ENCODE data around the gene SNAPC1. TPM values are rescaled to one million over a fixed set of nuclear protein-coding genes. Genes with fewer than 3 reads are reported as not detected.
A peak's percentile ranks its signal among the peaks of the same experiment; 100 is the strongest.

SNAPC1 gene
- total and polyA plus RNA-seq, 2 donors (not counting 1 experiment from before 2014, with no cell fraction given): 23.4 to 29.6 TPM

- H2AFZ ChIP-seq (ENCODE audit: low read length): no peak overlapping the region
- H3K9me3 ChIP-seq (ENCODE audit: control insufficient read depth, insufficient read depth, low read depth, low read length): no peaks in the 10 kb centered on the region
- H3K9ac ChIP-seq (ENCODE audit: insufficient read depth, low read length): no peak overlapping the region
- no peak for DNase-seq (ENCODE audit: low read depth in 2 of 2)
- no peak overlapping the region for H3K27ac ChIP-seq (ENCODE audit: insufficient read depth, low read length)
- no peaks in the 10 kb centered on the region for H3K27me3 ChIP-seq (ENCODE audit: control insufficient read depth, insufficient read depth, low read length)
- H3K4me1 ChIP-seq (ENCODE audit: control insufficient read depth, extremely low read depth, insufficient read depth, low read length): no peaks in the 10 kb centered on the region
- H3K4me2 ChIP-seq (ENCODE audit: extremely low read depth, insufficient read depth, low read length): no peak overlapping the region
- no peak for TF ChIP-seq EZH2 (IDR thresholded peaks at IDR 0.05; ENCODE audit: low read length, missing control alignments)
- no peak overlapping the region for H3K4me3 ChIP-seq (replicated peaks in 1 of 4; ENCODE audit: control extremely low read depth in 1 of 4, insufficient read depth in 1 of 4, low read depth in 3 of 4, low read length in 4 of 4)
- H3K79me2 ChIP-seq (ENCODE audit: control insufficient read depth, insufficient read depth, low read length): peaks cover 88% of the 10 kb centered on the region
- H3K36me3 ChIP-seq (ENCODE audit: control insufficient read depth, insufficient read depth, low read length): peaks cover 15% of the 10 kb centered on the region
- H4K20me1 ChIP-seq (ENCODE audit: control insufficient read depth, extremely low read depth, insufficient read depth, low read length): no peaks in the 10 kb centered on the region
These were observed 35.2 kb upstream of the SNAPC1 start for GRCh38 chr14:61726778-61727658.

GRCh38 chr14:61730756-61731373 is 31.4 kb upstream of the SNAPC1 start:
- Histone ChIP-seq H3K79me2 (ENCODE audit: control insufficient read depth, insufficient read depth, low read length) (peaks cover 80% of the 10 kb centered on the region), H3K27ac (ENCODE audit: insufficient read depth, low read length) (no peak overlapping the region), H3K4me1 (ENCODE audit: control insufficient read depth, extremely low read depth, insufficient read depth, low read length) (no peaks in the 10 kb centered on the region), H3K4me3 (replicated peaks in 1 of 4; ENCODE audit: control extremely low read depth in 1 of 4, insufficient read depth in 1 of 4, low read depth in 3 of 4, low read length in 4 of 4) (no peak overlapping the region), H3K9me3 (ENCODE audit: control insufficient read depth, insufficient read depth, low read depth, low read length) (no peaks in the 10 kb centered on the region), H3K4me2 (ENCODE audit: extremely low read depth, insufficient read depth, low read length) (no peak overlapping the region), H3K36me3 (ENCODE audit: control insufficient read depth, insufficient read depth, low read length) (peaks cover 23% of the 10 kb centered on the region), H3K27me3 (ENCODE audit: control insufficient read depth, insufficient read depth, low read length) (no peaks in the 10 kb centered on the region), H2AFZ (ENCODE audit: low read length) (no peak overlapping the region), H3K9ac (ENCODE audit: insufficient read depth, low read length) (no peak overlapping the region), H4K20me1 (ENCODE audit: control insufficient read depth, extremely low read depth, insufficient read depth, low read length) (no peaks in the 10 kb centered on the region)
- DNase-seq (ENCODE audit: low read depth in 2 of 2): peak in 1 of 2 donors; percentile 55
- TF ChIP-seq CTCF (conservative IDR thresholded peaks at IDR 0.05 in 1 of 2, IDR thresholded peaks at IDR 0.05 in 1 of 2; ENCODE audit: low read depth in 1 of 2, low read length in 2 of 2): peak; percentile 26 to 31
- no peak for TF ChIP-seq EZH2 (IDR thresholded peaks at IDR 0.05; ENCODE audit: low read length, missing control alignments)

GRCh38 chr14:61733972-61734371 is 28.2 kb upstream of the SNAPC1 start:
- no peak for DNase-seq (ENCODE audit: low read depth in 2 of 2)
- H4K20me1 ChIP-seq (ENCODE audit: control insufficient read depth, extremely low read depth, insufficient read depth, low read length): no peaks in the 10 kb centered on the region
- H3K9ac ChIP-seq (ENCODE audit: insufficient read depth, low read length): no peak overlapping the region
- no peak overlapping the region for H3K27ac ChIP-seq (ENCODE audit: insufficient read depth, low read length)
- H3K79me2 ChIP-seq (ENCODE audit: control insufficient read depth, insufficient read depth, low read length): peaks cover 73% of the 10 kb centered on the region
- H3K27me3 ChIP-seq (ENCODE audit: control insufficient read depth, insufficient read depth, low read length): no peaks in the 10 kb centered on the region
- H2AFZ ChIP-seq (ENCODE audit: low read length): no peak overlapping the region
- H3K4me2 ChIP-seq (ENCODE audit: extremely low read depth, insufficient read depth, low read length): no peak overlapping the region
- H3K36me3 ChIP-seq (ENCODE audit: control insufficient read depth, insufficient read depth, low read length): peaks cover 20% of the 10 kb centered on the region
- TF ChIP-seq CTCF (conservative IDR thresholded peaks at IDR 0.05 in 1 of 2, IDR thresholded peaks at IDR 0.05 in 1 of 2; ENCODE audit: low read depth in 1 of 2, low read length in 2 of 2) (no peak), EZH2 (IDR thresholded peaks at IDR 0.05; ENCODE audit: low read length, missing control alignments) (no peak)
- H3K9me3 ChIP-seq (ENCODE audit: control insufficient read depth, insufficient read depth, low read depth, low read length): no peaks in the 10 kb centered on the region
- H3K4me1 ChIP-seq (ENCODE audit: control insufficient read depth, extremely low read depth, insufficient read depth, low read length): peaks cover 2% of the 10 kb centered on the region
- H3K4me3 ChIP-seq (replicated peaks in 1 of 4; ENCODE audit: control extremely low read depth in 1 of 4, insufficient read depth in 1 of 4, low read depth in 3 of 4, low read length in 4 of 4): no peak overlapping the region

Measured in fibroblast of lung (primary cell).